Karpas-422 (cell line): ENCODE measurements around the gene TUSC2. TPM values are rescaled to one million over a fixed set of nuclear protein-coding genes. Genes with fewer than 3 reads are reported as not detected.
"Not testable (repeated sequence)": the region's sequence is repeated elsewhere in the genome, so short reads cannot be mapped to it uniquely, and the experiment has no call there.

ENCODE experiments used
- DNase-seq: peaks from one replicate; pipeline ENCODE4 v3.0.0-alpha.2; 2015
- H2AFZ ChIP-seq: fragments of 200-600 bp; sonication (generic); 2 replicates; pipeline ENCODE4 v1.6.1; 2014; ENCODE audit warnings: antibody characterized with exemption, low read length, mixed read lengths
- H3K27ac ChIP-seq: fragments of 200-600 bp; sonication (generic); 2 replicates; pipeline ENCODE4 v1.5.1; 2014; ENCODE audit warnings: mild to moderate bottlenecking, low read length, moderate library complexity
- H3K27me3 ChIP-seq: fragments of 200-600 bp; sonication (generic); 2 replicates; pipeline ENCODE4 v1.6.1; 2014; ENCODE audit warnings: low read length, mixed read lengths
- H3K36me3 ChIP-seq: fragments of 200-600 bp; sonication (generic); 2 replicates; pipeline ENCODE4 v1.6.1; 2014; ENCODE audit warnings: low read length, mixed read lengths; ENCODE audit not compliant: insufficient read depth
- H3K4me1 ChIP-seq: fragments of 200-600 bp; sonication (generic); 2 replicates; pipeline ENCODE4 v1.6.1; 2014; ENCODE audit warnings: mild to moderate bottlenecking, low read length, mixed read lengths
- H3K4me2 ChIP-seq: fragments of 200-600 bp; sonication (generic); 2 replicates; pipeline ENCODE4 v1.6.1; 2014; ENCODE audit warnings: low read length, low read depth, mild to moderate bottlenecking; ENCODE audit not compliant: poor library complexity, severe bottlenecking
- H3K4me3 ChIP-seq: fragments of 200-600 bp; sonication (generic); 2 replicates; pipeline ENCODE4 v1.5.1; 2014; ENCODE audit warnings: mild to moderate bottlenecking, antibody characterized with exemption, low read length, mixed read lengths
- H3K79me2 ChIP-seq: fragments of 200-600 bp; sonication (generic); 2 replicates; pipeline ENCODE4 v1.6.1; 2014; ENCODE audit warnings: mild to moderate bottlenecking, low read length, mixed read lengths
- H3K9ac ChIP-seq: fragments of 200-600 bp; sonication (generic); 2 replicates; pipeline ENCODE4 v1.6.0; 2014; ENCODE audit warnings: low read length
- H3K9me2 ChIP-seq: fragments of 200-600 bp; sonication (generic), shearing (Covaris generic); replicated peaks from 2 replicates; pipeline ENCODE4 v1.6.0; 2014; ENCODE audit warnings: mild to moderate bottlenecking, low read length, moderate library complexity; ENCODE audit not compliant: insufficient read depth
- H3K9me3 ChIP-seq: fragments of 300-700, 200-600 bp; sonication (generic); 2 replicates; pipeline ENCODE4 v1.6.1; 2014; ENCODE audit warnings: low read length, mixed read lengths
- H4K20me1 ChIP-seq: fragments of 200-600 bp; sonication (generic); 2 replicates; pipeline ENCODE4 v1.6.1; 2014; ENCODE audit warnings: mild to moderate bottlenecking, antibody characterized with exemption, low read length, low read depth; ENCODE audit not compliant: insufficient read depth
- total RNA-seq: library from RNA; depleted of rRNA; stranded (reverse); fragments of >200 nt; shearing (Covaris generic); gene quantifications from 2 replicates; pipeline ENCODE4 v1.2.3, GENCODE V29; 2014; ENCODE audit warnings: low replicate concordance

TUSC2 gene
- total RNA-seq, 1 experiment from 2014 or later, result 38.1 TPM

DNA sequence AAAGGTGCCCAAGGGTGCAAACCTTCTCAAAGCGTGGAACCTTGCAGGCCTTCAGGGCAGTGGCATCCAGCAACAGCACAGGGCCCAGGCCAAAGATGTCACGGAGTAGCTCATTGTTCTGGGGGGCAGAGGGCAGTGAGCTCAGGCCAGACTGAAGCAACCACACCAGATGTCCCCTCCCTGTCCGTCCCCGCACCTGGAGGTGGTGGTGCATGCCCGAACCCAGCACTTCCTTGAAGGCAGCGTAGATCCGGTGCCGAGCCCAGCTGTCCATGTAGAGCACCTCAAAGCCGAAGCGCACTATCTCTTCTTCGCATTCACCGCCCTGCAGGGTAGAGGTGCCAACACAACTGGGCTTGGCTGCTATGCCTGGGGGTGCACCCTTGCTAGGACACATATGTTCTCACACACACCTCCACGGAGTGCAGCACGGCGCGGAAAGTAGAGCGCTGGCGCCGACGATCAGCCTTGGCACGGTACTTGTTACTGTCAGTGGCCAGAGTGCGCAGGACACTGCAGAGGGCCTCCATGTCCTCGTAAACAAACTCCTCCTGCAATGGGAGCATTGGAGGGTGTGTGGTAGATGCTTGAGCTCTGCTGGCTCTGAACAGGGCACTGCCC lies 39.5 kb downstream of the TUSC2 start:
- Histone ChIP-seq H3K9me2 (no peaks in the 10 kb centered on the region), H3K27ac (no peak overlapping the region), H3K4me2 (no peak overlapping the region), H3K4me3 (no peak overlapping the region), H3K9ac (no peak overlapping the region), H3K9me3 (no peaks in the 10 kb centered on the region), H4K20me1 (0 out of 2 replicates have a peak, but pooled peaks cover 4% of the 10 kb centered on the region), H3K36me3 (peaks cover 27% of the 10 kb centered on the region; the same call in 1 of the 2 replicates), H2AFZ (no peak overlapping the region), H3K4me1 (peaks cover 18% of the 10 kb centered on the region), H3K79me2 (peaks cover 24% of the 10 kb centered on the region), H3K27me3 (no peaks in the 10 kb centered on the region)
- DNase-seq, result no peak

- H4K20me1 ChIP-seq, result 0 out of 2 replicates have a peak, but pooled peaks cover 4% of the 10 kb centered on the region
- H3K4me1 ChIP-seq, result peaks cover 10% of the 10 kb centered on the region
- no peak overlapping the region for H3K27ac ChIP-seq
- H3K9ac ChIP-seq, result no peak overlapping the region
- no peak overlapping the region for H3K4me2 ChIP-seq
- H3K27me3 ChIP-seq, result no peaks in the 10 kb centered on the region
- H3K9me3 ChIP-seq, result no peaks in the 10 kb centered on the region
- H2AFZ ChIP-seq, result no peak overlapping the region
- no peak for DNase-seq
- peaks cover 27% of the 10 kb centered on the region; the same call in 1 of the 2 replicates for H3K36me3 ChIP-seq
- H3K4me3 ChIP-seq, result no peak overlapping the region
- peaks cover 24% of the 10 kb centered on the region for H3K79me2 ChIP-seq
- H3K9me2 ChIP-seq, result no peaks in the 10 kb centered on the region
These were observed 40.8 kb downstream of the TUSC2 start for GRCh38 chr3:50287262-50287661.

- Histone ChIP-seq H3K9me2 (no peaks in the 10 kb centered on the region), H2AFZ (no peak overlapping the region), H3K27me3 (no peaks in the 10 kb centered on the region), H3K36me3 (peaks cover 27% of the 10 kb centered on the region; the same call in 1 of the 2 replicates), H3K27ac (no peak overlapping the region), H3K4me2 (no peak overlapping the region), H3K79me2 (peaks cover 18% of the 10 kb centered on the region), H3K4me3 (no peak overlapping the region), H4K20me1 (0 out of 2 replicates have a peak, but pooled peaks cover 4% of the 10 kb centered on the region), H3K9ac (no peak overlapping the region), H3K4me1 (peaks cover 10% of the 10 kb centered on the region), H3K9me3 (no peaks in the 10 kb centered on the region)
- DNase-seq, result no peak
These were observed 41.4 kb downstream of the TUSC2 start for GRCh38 chr3:50286322-50287227.

- not testable (repeated sequence) for H3K79me2 ChIP-seq, H3K4me3 ChIP-seq, H3K9me3 ChIP-seq, H3K27me3 ChIP-seq, H2AFZ ChIP-seq, H3K9ac ChIP-seq, H4K20me1 ChIP-seq, H3K9me2 ChIP-seq, DNase-seq, H3K4me1 ChIP-seq, H3K4me2 ChIP-seq, H3K27ac ChIP-seq
- peaks cover 15% of the 10 kb centered on the region; the same call in 1 of the 2 replicates for H3K36me3 ChIP-seq
These were observed 43.9 kb downstream of the TUSC2 start for GRCh38 chr3:50284121-50284520.

- H3K9me2 ChIP-seq, result no peaks in the 10 kb centered on the region
- no peak overlapping the region for H3K4me3 ChIP-seq
- H4K20me1 ChIP-seq, result no peaks in the 10 kb centered on the region
- H3K9me3 ChIP-seq, result no peaks in the 10 kb centered on the region
- H3K27ac ChIP-seq, result no peak overlapping the region
- no peaks in the 10 kb centered on the region for H3K36me3 ChIP-seq
- H2AFZ ChIP-seq, result no peak overlapping the region
- no peaks in the 10 kb centered on the region for H3K79me2 ChIP-seq
- H3K27me3 ChIP-seq, result no peaks in the 10 kb centered on the region
- DNase-seq, result no peak
- no peaks in the 10 kb centered on the region for H3K4me1 ChIP-seq
- H3K4me2 ChIP-seq, result no peak overlapping the region
- no peak overlapping the region for H3K9ac ChIP-seq
These were observed 48.6 kb downstream of the TUSC2 start for GRCh38 chr3:50279255-50280016.

DNA sequence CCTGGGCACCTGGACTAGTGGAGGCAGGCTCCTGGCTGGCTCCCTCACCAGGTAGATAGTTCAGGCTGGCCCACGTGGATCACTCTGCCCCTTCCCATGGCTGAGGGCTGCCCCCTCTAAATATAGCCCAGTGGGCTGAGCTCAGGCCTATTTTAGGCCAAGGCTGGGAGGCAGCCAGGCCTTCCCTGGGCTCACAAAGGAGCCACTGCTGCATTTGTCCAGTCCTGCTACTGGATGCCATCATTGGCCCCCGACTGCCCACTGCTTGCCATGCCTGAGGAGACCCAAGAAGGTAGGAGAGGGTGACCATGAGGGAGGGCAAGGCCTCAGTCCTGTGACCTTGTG lies 49.2 kb downstream of the TUSC2 start, which contains the start of gene LSMEM2:
Gene LSMEM2 (plus strand): TSS at position 208 of the 345 bp plus-strand sequence. CDS start 27 bp downstream, at position 235.
- Histone ChIP-seq H3K4me3 (no peak within 1 kb of the TSS), H3K36me3 (no peaks in the 10 kb centered on the region), H3K9me2 (no peaks in the 10 kb centered on the region), H3K9ac (no peak within 1 kb of the TSS), H2AFZ (no peak within 1 kb of the TSS), H3K4me1 (no peaks in the 10 kb centered on the region), H3K4me2 (no peak within 1 kb of the TSS), H3K9me3 (no peaks in the 10 kb centered on the region), H3K27me3 (no peaks in the 10 kb centered on the region), H4K20me1 (no peaks in the 10 kb centered on the region), H3K79me2 (no peaks in the 10 kb centered on the region), H3K27ac (no peak within 1 kb of the TSS)
- DNase-seq, result no peak

DNA sequence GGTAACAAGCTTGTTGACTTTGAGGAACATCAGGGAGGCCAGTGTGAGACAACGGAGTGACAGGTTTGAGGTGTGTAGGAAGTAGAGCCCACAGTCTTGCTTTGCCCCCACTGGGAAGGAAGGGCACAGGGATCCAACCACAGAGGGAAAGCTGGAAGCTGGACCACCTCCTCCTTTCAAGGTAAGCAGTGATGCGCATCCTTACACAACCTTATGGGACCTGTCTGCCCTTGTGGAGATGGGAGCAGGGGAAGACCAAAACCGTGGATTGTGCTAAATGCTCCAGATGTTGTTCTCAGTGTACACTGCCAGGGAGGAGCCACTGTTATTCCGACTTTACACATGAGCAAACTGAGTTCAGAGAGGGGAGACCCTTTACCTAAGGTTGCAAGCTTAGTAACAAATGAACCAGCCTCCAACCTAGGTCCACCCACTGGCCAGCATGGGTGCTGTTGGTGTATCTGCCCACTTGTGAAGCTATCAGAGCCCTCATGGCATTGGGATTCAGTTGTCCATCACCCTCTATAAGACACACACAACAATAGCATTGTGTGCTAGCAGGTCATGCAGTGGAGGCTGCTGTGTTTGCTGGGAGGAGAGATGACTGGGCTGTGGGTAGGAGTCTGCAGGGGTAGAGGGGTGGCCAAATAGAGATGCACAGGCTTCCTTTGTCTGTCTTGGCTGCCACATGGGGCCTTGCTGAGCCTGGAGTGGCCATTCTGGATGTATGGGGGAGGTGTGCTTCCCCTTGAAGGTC lies 49.7 kb downstream of the TUSC2 start:
- H2AFZ ChIP-seq, result no peak overlapping the region
- no peaks in the 10 kb centered on the region for H3K27me3 ChIP-seq
- no peak overlapping the region for H3K4me3 ChIP-seq
- H3K4me2 ChIP-seq, result no peak overlapping the region
- no peaks in the 10 kb centered on the region for H3K4me1 ChIP-seq
- H3K9ac ChIP-seq, result no peak overlapping the region
- no peaks in the 10 kb centered on the region for H3K79me2 ChIP-seq
- no peaks in the 10 kb centered on the region for H4K20me1 ChIP-seq
- no peaks in the 10 kb centered on the region for H3K9me2 ChIP-seq
- no peaks in the 10 kb centered on the region for H3K36me3 ChIP-seq
- no peak for DNase-seq
- no peak overlapping the region for H3K27ac ChIP-seq
- H3K9me3 ChIP-seq, result no peaks in the 10 kb centered on the region
